ENCODE measurements around the gene FNDC3A.

DNA sequence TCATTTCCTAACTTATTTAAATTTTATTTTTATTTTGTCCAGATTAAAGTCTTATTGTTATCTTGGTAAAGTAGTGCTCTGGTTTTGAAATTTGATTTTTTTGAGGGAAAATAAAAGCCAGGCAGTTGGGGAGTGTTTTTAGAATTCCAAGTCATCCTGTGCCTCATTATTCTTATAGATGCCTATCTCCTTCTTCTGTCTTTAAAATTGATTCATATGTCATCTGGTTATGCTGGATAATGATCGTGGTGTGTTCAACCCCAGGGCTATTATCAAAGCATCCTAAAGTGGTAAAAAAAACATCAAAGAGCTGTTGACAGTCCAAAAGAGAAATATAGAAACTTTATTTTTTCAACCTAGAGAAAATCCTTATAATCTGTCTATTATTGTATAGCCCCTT, 6.0 kb upstream of the FNDC3A start:
- TF ChIP-seq, protein P1, sequence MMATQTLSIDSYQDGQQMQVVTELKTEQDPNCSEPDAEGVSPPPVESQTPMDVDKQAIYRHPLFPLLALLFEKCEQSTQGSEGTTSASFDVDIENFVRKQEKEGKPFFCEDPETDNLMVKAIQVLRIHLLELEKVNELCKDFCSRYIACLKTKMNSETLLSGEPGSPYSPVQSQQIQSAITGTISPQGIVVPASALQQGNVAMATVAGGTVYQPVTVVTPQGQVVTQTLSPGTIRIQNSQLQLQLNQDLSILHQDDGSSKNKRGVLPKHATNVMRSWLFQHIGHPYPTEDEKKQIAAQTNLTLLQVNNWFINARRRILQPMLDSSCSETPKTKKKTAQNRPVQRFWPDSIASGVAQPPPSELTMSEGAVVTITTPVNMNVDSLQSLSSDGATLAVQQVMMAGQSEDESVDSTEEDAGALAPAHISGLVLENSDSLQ (IDR thresholded peaks at IDR 0.05) = no peak
- no peak for TF ChIP-seq HCFC1 (IDR thresholded peaks at IDR 0.05; ENCODE audit: low read depth, low read length)
- no peak for TF ChIP-seq RBM39 (optimal IDR thresholded peaks at IDR 0.05; ENCODE audit: low read depth, low read length)
- no peak for TF ChIP-seq NFIC (IDR thresholded peaks at IDR 0.05)
- TF ChIP-seq ETV5 (CRISPR knock-in tag; IDR thresholded peaks at IDR 0.05; ENCODE audit: low read depth) = no peak
- TF ChIP-seq, protein P2, sequence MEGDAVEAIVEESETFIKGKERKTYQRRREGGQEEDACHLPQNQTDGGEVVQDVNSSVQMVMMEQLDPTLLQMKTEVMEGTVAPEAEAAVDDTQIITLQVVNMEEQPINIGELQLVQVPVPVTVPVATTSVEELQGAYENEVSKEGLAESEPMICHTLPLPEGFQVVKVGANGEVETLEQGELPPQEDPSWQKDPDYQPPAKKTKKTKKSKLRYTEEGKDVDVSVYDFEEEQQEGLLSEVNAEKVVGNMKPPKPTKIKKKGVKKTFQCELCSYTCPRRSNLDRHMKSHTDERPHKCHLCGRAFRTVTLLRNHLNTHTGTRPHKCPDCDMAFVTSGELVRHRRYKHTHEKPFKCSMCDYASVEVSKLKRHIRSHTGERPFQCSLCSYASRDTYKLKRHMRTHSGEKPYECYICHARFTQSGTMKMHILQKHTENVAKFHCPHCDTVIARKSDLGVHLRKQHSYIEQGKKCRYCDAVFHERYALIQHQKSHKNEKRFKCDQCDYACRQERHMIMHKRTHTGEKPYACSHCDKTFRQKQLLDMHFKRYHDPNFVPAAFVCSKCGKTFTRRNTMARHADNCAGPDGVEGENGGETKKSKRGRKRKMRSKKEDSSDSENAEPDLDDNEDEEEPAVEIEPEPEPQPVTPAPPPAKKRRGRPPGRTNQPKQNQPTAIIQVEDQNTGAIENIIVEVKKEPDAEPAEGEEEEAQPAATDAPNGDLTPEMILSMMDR (IDR thresholded peaks at IDR 0.05 in 2 of 3, conservative IDR thresholded peaks at IDR 0.05 in 1 of 3; ENCODE audit: insufficient read depth in 2 of 3, low read depth in 1 of 3, low read length in 3 of 3) = no peak
- no peak for TF ChIP-seq POLR2AphosphoS5 (IDR thresholded peaks at IDR 0.05; ENCODE audit: control insufficient read depth, insufficient read depth, low read depth, low read length)
- TF ChIP-seq ZBTB7A (IDR thresholded peaks at IDR 0.05; ENCODE audit: borderline replicate concordance, control insufficient read depth, low read depth, low read length) = no peak
- TF ChIP-seq KAT8 (IDR thresholded peaks at IDR 0.05; ENCODE audit: low read depth) = no peak
